H9 (cell line): Measurements from ENCODE around the gene METTL1. TPM values are rescaled to one million over a fixed set of nuclear protein-coding genes. Genes with fewer than 3 reads are reported as not detected.

Experiments
- DNase-seq: peaks from one replicate; pipeline ENCODE4 v3.0.0-alpha.2; 2017
- H2AFZ ChIP-seq: one replicate; pipeline ENCODE4 v1.6.1; 2013; ENCODE audit warnings: mild to moderate bottlenecking, low read length, control low read depth, moderate library complexity
- H2AK5ac ChIP-seq: 2 replicates; pipeline ENCODE4 v1.6.1; 2013; ENCODE audit warnings: low read length, control low read depth, mixed read lengths; ENCODE audit not compliant: insufficient read length
- H2BK120ac ChIP-seq: one replicate; pipeline ENCODE4 v1.6.1; 2013; ENCODE audit warnings: low read depth, mild to moderate bottlenecking, low read length, control low read depth, inconsistent platforms; ENCODE audit not compliant: poor library complexity, severe bottlenecking
- H2BK12ac ChIP-seq: 2 replicates; pipeline ENCODE4 v1.6.1; 2013; ENCODE audit warnings: low read length, control low read depth, mixed read lengths, low read depth; ENCODE audit not compliant: insufficient read length
- H2BK15ac ChIP-seq: 2 replicates; pipeline ENCODE4 v1.6.1; 2013; ENCODE audit warnings: low read depth, low read length, control low read depth
- H2BK20ac ChIP-seq: one replicate; pipeline ENCODE4 v1.6.1; 2013; ENCODE audit warnings: low read depth, mild to moderate bottlenecking, low read length, control low read depth, inconsistent platforms; ENCODE audit not compliant: poor library complexity, severe bottlenecking
- H2BK5ac ChIP-seq: 2 replicates; pipeline ENCODE4 v1.6.1; 2013; ENCODE audit warnings: low read length, control low read depth, mixed read lengths; ENCODE audit not compliant: insufficient read length
- H3K14ac ChIP-seq: 2 replicates; pipeline ENCODE4 v1.6.1; 2013; ENCODE audit warnings: low read length, control low read depth; ENCODE audit not compliant: insufficient read depth
- H3K18ac ChIP-seq: 2 replicates; pipeline ENCODE4 v1.6.1; 2013; ENCODE audit warnings: low read depth, mild to moderate bottlenecking, mixed read lengths, low read length, control low read depth; ENCODE audit not compliant: insufficient read length
- H3K23ac ChIP-seq: 2 replicates; pipeline ENCODE4 v1.6.1; 2013; ENCODE audit warnings: low read length, control low read depth, mixed read lengths, low read depth; ENCODE audit not compliant: insufficient read length
- H3K23me2 ChIP-seq: 2 replicates; pipeline ENCODE4 v1.6.1; 2013; ENCODE audit warnings: low read depth, mild to moderate bottlenecking, mixed read lengths, low read length, control low read depth; ENCODE audit not compliant: insufficient read length, poor library complexity, severe bottlenecking
- H3K27ac ChIP-seq: 2 replicates; pipeline ENCODE4 v1.5.1; 2013; ENCODE audit warnings: low read length, control low read depth, mixed read lengths, low read depth; ENCODE audit not compliant: insufficient read length
- H3K27me3 ChIP-seq: 2 replicates; pipeline ENCODE4 v1.6.1; 2013; ENCODE audit warnings: low read length, control low read depth, inconsistent platforms; ENCODE audit not compliant: insufficient read depth
- H3K4ac ChIP-seq: 2 replicates; pipeline ENCODE4 v1.6.1; 2013; ENCODE audit warnings: low read depth, mild to moderate bottlenecking, control low read depth, inconsistent platforms, low read length, moderate library complexity
- H3K4me1 ChIP-seq: 2 replicates; pipeline ENCODE4 v1.6.1; 2013; ENCODE audit warnings: low read length, control low read depth, inconsistent platforms; ENCODE audit not compliant: insufficient read depth
- H3K4me2 ChIP-seq: 2 replicates; pipeline ENCODE4 v1.6.1; 2013; ENCODE audit warnings: low read length, control low read depth, mixed read lengths; ENCODE audit not compliant: insufficient read length, insufficient read depth
- H3K56ac ChIP-seq: 2 replicates; pipeline ENCODE4 v1.6.1; 2013; ENCODE audit warnings: low read depth, mild to moderate bottlenecking, mixed read lengths, low read length, control low read depth; ENCODE audit not compliant: insufficient read length
- H3K79me1 ChIP-seq: 2 replicates; pipeline ENCODE4 v1.6.1; 2013; ENCODE audit warnings: low read depth, mild to moderate bottlenecking, moderate library complexity, low read length, control low read depth, inconsistent platforms; ENCODE audit not compliant: insufficient read depth, poor library complexity, severe bottlenecking
- H3K79me2 ChIP-seq: 2 replicates; pipeline ENCODE4 v1.6.1; 2013; ENCODE audit warnings: low read length, control low read depth, inconsistent platforms; ENCODE audit not compliant: insufficient read depth
- H3K9ac ChIP-seq: 2 replicates; pipeline ENCODE4 v1.6.1; 2013; ENCODE audit warnings: low read length, control low read depth, mixed read lengths; ENCODE audit not compliant: insufficient read length; ENCODE audit errors: extremely low read depth
- H3K9me3 ChIP-seq: one replicate; pipeline ENCODE4 v1.6.1; 2013; ENCODE audit warnings: low read depth, low read length, inconsistent platforms; ENCODE audit not compliant: control insufficient read depth
- H3T11ph ChIP-seq: one replicate; pipeline ENCODE4 v1.6.1; 2013; ENCODE audit warnings: mild to moderate bottlenecking, low read length, control low read depth, inconsistent platforms
- H4K20me1 ChIP-seq: one replicate; pipeline ENCODE4 v1.6.1; 2013; ENCODE audit not compliant: control insufficient read depth, insufficient read length, insufficient read depth
- H4K5ac ChIP-seq: 2 replicates; pipeline ENCODE4 v1.6.1; 2013; ENCODE audit warnings: low read depth, mild to moderate bottlenecking, mixed read lengths, low read length, control low read depth; ENCODE audit not compliant: insufficient read length
- H4K8ac ChIP-seq: replicated peaks from 2 replicates; pipeline ENCODE4 v1.6.1; 2013; ENCODE audit warnings: low read length, control low read depth, mixed read lengths, low read depth; ENCODE audit not compliant: insufficient read length
- H4K91ac ChIP-seq: 2 replicates; pipeline ENCODE4 v1.6.1; 2013; ENCODE audit warnings: low read depth, mild to moderate bottlenecking, moderate library complexity, mixed read lengths, low read length, control low read depth; ENCODE audit not compliant: insufficient read length
- H3K27ac Mint-ChIP-seq, 3 experiments: 2 replicates in 2 of 3; 3 replicates in 1 of 3; pipeline ENCODE4 v1.8.0; 2020 to 2021; ENCODE audit warnings: mixed read lengths in 3 of 3, mild to moderate bottlenecking in 1 of 3, moderate library complexity in 1 of 3
- H3K27me3 Mint-ChIP-seq: 2 replicates; pipeline ENCODE4 v1.8.0; 2021; ENCODE audit warnings: low read depth, mild to moderate bottlenecking, moderate library complexity, mixed read lengths
- H3K36me3 Mint-ChIP-seq, 3 experiments: 2 replicates in 2 of 3; 3 replicates in 1 of 3; pipeline ENCODE4 v1.8.0; 2020 to 2021; ENCODE audit warnings: low read depth in 3 of 3, mixed read lengths in 3 of 3; ENCODE audit not compliant: insufficient read depth in 1 of 3
- H3K4me1 Mint-ChIP-seq, 2 experiments: 2 replicates each; pipeline ENCODE4 v1.8.0; 2020; ENCODE audit warnings: mixed read lengths in 2 of 2
- H3K4me3 Mint-ChIP-seq, 2 experiments: 2 replicates in 1 of 2; 3 replicates in 1 of 2; pipeline ENCODE4 v1.8.0; 2020 to 2021; ENCODE audit warnings: mild to moderate bottlenecking in 2 of 2, mixed read lengths in 2 of 2, moderate library complexity in 1 of 2
- H3K9me3 Mint-ChIP-seq, 2 experiments: 2 replicates in 1 of 2; 3 replicates in 1 of 2; pipeline ENCODE4 v1.8.0; 2020; ENCODE audit warnings: mild to moderate bottlenecking in 2 of 2, mixed read lengths in 2 of 2, moderate library complexity in 1 of 2
- WGBS: extraction: QIAGEN DNeasy Blood & Tissue Kit; methylation state at CpG from one replicate; pipeline ENCODE4 v1.1.7; 2013; ENCODE audit warnings: missing lambda C conversion rate, low lambda C conversion rate, mixed read lengths; ENCODE audit not compliant: insufficient read length; ENCODE audit errors: extremely low coverage; 5-methylcytosine and 5-hydroxymethylcytosine counted together
- total RNA-seq: library from RNA; stranded (reverse); gene quantifications from 2 replicates; pipeline ENCODE4 v1.2.1, GENCODE V29; 2021
- TF ChIP-seq, protein P1 (sequence below): fragments of 200-600 bp; sonication (generic); conservative IDR thresholded peaks from 3 replicates; pipeline ENCODE4 v1.8.0; 2021; ENCODE audit warnings: antibody characterized with exemption, mild to moderate bottlenecking

METTL1 gene
- total RNA-seq, 1 experiment from 2014 or later = 58.4 TPM

DNA sequence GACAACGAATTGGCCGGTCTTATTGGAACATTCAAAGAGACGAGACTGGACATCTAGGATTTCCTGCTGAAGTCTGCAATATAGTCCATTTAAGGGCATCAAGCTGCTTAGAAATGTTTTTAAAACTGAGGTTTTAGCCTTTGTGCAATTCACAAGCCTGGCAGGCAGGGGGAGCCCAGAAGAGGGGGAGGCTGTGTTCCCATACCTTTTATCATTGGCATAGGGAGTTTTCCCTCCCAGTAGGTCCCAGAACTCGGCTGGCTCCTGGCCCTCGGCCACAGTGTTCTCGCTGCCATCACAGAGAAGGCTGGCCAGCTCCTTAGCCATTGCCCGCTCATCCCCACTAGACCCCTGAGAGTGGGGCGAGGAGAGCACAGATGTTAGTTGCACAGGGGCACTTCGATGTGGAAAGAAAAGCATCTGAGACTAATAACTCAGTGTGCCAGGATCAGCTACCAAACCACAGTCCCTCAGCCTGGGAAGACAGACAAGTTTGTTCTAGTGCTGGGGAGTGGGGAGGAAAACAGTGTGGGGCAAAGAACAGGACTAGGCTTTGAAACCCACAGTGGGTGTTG, 31.5 kb upstream of the METTL1 start:
- Histone ChIP-seq H2AK5ac (no peak overlapping the region), H3K23ac (no peak overlapping the region), H2BK120ac (no peak overlapping the region), H3K56ac (no peak overlapping the region), H3K79me2 (no peaks in the 10 kb centered on the region), H3K4me2 (no peak overlapping the region), H2AFZ (no peak overlapping the region), H3K79me1 (no peaks in the 10 kb centered on the region), H4K91ac (no peak overlapping the region), H3K9ac (no peak overlapping the region), H3K4me1 (no peaks in the 10 kb centered on the region; the same call in 1 of the 2 replicates), H3K27me3 (no peaks in the 10 kb centered on the region), H4K5ac (no peak overlapping the region), H4K20me1 (no peaks in the 10 kb centered on the region), H4K8ac (no peak overlapping the region), H3K4ac (no peak overlapping the region), H2BK12ac (no peak overlapping the region), H2BK20ac (no peak overlapping the region), H3K18ac (no peak overlapping the region), H2BK15ac (no peak overlapping the region), H3T11ph (no peak overlapping the region), H3K9me3 (no peaks in the 10 kb centered on the region), H2BK5ac (no peak overlapping the region), H3K27ac (no peak overlapping the region), H3K14ac (no peak overlapping the region), H3K23me2 (no peaks in the 10 kb centered on the region)
- no CpG with 5 or more reads among the region's 9 CpGs for WGBS
- peaks cover 2 to 3% of the 10 kb centered on the region in 2 experiments; a peak in 3 of 4 replicates for H3K4me1 Mint-ChIP-seq
- no peaks in the 10 kb centered on the region for H3K27me3 Mint-ChIP-seq
- TF ChIP-seq, protein P1, sequence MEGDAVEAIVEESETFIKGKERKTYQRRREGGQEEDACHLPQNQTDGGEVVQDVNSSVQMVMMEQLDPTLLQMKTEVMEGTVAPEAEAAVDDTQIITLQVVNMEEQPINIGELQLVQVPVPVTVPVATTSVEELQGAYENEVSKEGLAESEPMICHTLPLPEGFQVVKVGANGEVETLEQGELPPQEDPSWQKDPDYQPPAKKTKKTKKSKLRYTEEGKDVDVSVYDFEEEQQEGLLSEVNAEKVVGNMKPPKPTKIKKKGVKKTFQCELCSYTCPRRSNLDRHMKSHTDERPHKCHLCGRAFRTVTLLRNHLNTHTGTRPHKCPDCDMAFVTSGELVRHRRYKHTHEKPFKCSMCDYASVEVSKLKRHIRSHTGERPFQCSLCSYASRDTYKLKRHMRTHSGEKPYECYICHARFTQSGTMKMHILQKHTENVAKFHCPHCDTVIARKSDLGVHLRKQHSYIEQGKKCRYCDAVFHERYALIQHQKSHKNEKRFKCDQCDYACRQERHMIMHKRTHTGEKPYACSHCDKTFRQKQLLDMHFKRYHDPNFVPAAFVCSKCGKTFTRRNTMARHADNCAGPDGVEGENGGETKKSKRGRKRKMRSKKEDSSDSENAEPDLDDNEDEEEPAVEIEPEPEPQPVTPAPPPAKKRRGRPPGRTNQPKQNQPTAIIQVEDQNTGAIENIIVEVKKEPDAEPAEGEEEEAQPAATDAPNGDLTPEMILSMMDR = peak; percentile 84
- H3K9me3 Mint-ChIP-seq = no peaks in the 10 kb centered on the region
- no peak overlapping the region for H3K4me3 Mint-ChIP-seq
- peak; percentile 77 for DNase-seq
- no peak overlapping the region for H3K27ac Mint-ChIP-seq
- H3K36me3 Mint-ChIP-seq = peaks cover 0 to 16% (median under 1%) of the 10 kb centered on the region in 3 experiments; a peak in 2 of 7 replicates
